COR-L47 (cell line): ENCODE data around the gene PTX3.

Source experiments
- DNase-seq: peaks from one replicate; lab custom pipeline; 2025; lab: John Stamatoyannopoulos, UW

Gene PTX3

DNA sequence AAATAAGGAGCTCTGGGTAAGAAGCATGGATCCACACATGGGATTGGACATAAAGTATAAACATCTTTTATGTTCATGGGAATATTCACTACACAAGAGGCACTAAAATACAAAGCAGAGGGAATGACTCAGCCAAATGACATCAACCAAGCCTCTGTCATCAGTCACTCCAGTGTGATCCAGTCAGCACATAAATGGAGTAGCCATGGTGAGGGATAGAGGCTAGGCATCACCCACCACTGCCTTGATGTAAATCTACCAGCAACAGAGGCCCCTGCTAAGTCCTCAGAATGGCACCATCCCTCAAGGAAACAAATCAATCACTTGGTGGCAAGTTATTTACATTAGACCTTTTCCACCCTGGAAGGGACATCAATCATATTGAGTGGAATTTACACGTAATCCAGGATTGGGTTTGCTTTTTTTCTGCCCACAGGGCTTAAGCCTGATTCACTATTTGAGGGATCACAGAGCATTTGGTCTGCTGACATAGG, 39.3 kb downstream of the PTX3 start:
- DNase-seq = no peak

DNA sequence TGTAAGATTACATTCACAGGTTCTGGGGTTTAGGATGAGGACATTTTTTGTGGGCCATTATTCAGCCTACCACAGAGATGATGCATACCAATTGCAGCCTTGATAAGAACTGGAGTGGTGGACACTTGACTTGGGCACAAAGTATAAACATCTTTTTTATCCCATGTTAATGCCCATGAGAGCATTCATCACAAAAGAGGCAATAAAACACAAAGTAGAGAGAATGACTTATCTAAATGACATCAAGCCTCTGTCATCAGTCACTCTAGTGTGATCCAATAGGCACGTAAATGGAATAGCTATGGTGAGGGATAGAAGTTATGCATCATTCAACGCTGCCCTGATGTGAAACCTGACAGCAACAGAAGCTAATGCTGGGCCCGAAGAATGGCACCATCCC, 40.8 kb downstream of the PTX3 start:
- no peak for DNase-seq

DNA sequence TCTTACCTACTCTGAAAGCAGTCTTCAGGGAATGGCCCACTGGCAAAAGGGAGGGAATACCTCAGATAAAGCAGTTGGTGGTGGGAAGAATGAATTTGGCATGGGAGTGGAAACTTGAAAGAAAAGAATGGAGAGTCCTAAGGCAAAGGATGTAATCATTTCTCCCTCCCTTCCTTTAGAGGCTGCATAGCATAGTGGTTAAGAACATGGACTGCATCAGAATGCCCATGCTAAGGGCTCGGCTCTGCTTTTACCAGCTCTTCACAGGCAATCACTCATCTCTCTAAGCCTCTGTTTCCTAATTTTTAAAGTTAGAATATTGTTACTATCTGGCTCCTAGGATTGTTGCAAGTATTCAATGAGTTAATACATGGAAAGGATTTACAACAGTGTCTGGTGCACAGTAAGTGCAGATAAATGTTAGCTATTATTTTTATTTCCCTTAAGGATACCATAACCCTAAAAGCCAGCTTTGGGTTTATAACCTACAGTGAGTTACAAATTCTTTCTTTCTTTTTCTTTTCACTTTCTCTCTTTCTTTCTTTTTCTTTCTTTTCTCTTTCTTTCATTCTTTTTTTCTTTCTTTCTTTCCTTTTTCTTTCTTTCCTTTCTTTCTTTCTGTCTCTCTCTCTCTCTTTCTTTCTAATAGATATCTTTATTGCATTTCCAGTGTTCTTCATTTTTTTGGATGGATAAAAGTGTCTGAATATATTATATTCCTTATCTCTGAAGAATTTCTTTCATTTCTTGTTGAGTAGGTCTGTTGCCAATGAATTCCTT, 43.0 kb downstream of the PTX3 start:
- DNase-seq = no peak

DNA sequence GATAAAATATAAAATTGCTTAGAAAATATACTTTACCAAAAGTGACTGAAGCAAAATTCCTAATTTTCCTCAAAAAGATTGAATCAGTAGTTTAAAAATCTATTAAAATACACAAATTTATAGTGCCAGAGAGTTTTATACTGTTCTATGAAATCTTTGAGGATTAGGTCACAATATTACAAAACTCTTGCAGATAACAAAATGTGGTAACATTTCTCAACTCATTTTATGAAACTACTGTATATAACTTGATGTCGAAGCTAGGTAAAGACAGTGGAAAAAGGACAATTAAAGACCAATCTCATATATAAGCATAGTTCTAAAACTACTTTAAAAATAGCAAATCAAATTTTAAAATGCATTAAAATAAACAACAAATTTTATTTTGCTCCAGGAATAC, 50.7 kb downstream of the PTX3 start:
- no peak for DNase-seq

DNA sequence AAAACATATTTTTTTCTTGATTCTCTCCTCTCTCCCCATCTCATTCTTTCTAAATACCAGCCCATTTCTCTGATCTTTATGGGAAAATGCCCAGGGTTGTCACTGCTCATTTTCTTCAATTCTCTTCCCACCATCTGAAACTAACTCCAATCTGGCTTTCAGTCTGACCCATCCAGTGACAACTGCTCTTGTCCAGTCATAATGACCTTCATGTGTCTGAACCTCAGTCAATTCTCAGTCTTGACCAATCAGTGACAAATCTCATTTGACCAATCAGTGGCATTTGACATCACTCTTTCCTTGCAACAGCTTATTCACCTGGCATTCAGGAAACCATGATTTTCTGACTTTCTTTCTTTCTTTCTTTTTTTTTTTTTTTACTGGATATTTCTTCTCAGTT, 51.5 kb downstream of the PTX3 start:
- DNase-seq = no peak

DNA sequence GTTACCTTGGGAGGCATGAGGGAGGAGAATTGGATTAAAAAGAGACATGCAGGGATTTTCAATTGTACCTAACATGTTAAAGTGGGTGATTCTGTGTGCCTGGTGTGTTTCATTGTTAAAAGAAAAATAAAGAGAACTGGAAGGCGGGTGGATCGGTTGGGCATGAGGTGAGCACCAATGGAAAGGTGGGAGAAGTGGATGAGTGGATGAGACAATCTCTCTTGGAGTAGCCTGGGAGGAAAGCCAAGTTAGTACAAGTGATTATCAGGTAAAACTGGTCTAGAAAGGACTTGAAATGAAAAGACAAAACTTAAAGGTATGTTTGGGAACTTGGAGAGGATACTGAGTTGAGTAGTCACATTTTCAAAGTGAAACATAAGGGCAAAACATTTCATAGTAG, 54.5 kb downstream of the PTX3 start:
- no peak for DNase-seq
